HG03565 (cell line): Measurements from ENCODE around the gene CYSRT1.

ENCODE experiments used
- ATAC-seq: cut with Tn5 transposase; IDR thresholded peaks from one replicate; pipeline ENCODE4 v1.9.1; 2021; ENCODE audit warnings: mild to moderate bottlenecking, moderate library complexity; ENCODE audit not compliant: unreplicated experiment

CYSRT1 gene

GRCh38 chr9:137223078-137223970 lies 1.6 kb upstream of the CYSRT1 start:
- ATAC-seq: peak; percentile 68

- ATAC-seq: no peak
Measured at GRCh38 chr9:137225699-137226331, 841 bp downstream of the CYSRT1 start.

DNA sequence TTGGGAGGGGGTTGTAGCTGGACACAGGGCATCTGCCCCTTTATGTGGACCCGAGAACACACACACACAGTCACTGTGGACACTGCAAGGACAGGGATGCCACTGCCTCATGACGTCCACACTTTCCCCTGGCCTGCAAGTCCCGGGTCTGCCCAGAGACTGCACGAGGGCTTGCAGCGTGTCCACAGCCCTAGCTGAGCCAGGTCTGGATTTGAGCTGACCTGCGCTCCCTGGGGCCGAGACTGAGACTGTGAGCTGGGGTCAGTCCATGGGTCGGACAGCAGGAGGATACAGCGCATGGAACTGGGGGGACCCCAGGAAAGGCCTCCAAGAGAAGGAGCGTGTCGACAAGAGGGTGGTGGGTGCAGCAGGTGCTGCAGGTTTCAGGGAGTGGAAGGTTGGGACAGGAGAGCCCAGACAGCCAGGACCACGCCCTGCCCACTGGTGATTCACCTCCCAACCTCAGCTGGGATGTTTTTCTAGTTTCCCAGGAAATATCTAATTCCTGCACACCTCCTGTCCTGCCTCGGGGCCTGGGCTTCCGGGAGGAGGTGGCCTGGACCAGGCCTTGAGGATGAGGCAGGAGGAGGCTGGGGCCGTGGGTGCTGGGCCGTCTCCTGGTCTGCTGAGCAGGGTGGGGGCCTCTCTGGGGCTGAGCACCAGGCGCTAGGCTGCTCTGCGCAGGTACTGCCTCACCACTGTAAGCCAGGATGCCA lies 1.5 kb downstream of the CYSRT1 start:
- ATAC-seq: no peak

GRCh38 chr9:137227054-137227852 lies 2.3 kb downstream of the CYSRT1 start, which contains the start of gene RNF224:
Gene RNF224 (plus strand): TSS chr9:137227502. CDS start chr9:137228336, 834 bp downstream.
- ATAC-seq: no peak

GRCh38 chr9:137227853-137228505 lies 3.0 kb downstream of the CYSRT1 start:
- ATAC-seq: no peak

GRCh38 chr9:137228506-137228967 lies 3.6 kb downstream of the CYSRT1 start:
- no peak for ATAC-seq

DNA sequence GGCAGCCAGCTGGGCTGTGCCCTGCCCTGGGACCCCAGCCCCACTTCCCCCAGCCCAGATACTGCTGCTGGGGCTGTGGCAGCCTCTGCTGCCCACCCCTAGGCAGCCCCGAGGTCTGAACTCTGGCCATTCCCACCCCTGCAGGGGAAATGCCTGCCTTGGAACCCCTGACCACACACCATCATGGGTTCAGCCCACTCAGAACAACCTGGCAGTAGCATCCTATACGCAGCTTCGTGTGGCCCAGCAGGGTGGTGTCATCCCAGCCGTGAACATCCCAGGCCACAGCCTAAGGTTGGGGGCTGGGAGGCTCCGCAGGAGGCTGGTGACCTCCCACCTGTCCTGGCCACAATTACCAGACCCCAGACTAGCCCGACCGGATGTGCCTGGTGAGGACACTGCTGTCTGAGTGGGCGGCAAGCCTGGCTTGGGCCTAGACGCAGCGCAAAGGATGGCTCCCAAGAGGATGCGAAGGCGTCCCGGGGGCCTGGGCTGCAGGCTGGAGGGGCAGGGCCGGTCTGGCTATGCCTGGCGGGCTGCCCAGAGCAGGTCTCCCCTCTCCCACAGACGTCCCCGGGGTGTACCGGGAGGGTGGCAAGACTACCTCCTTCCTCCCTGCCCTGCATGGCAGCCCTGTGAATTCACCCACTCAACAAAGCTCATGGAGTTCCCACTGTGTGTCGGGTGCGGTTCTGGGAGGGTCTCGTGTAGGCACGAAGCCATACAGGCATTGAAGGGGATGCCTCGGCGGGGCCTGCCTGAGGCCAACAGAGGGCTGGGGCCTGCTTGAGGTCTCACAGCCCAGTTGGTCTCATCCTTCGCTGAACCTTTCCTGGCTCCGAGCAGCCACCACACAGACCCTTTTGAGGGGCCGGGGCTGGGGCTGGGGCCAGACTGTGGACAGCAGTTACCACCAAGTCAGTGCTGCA lies 4.3 kb downstream of the CYSRT1 start:
- ATAC-seq: no peak

- ATAC-seq: no peak
Measured at GRCh38 chr9:137229903-137230704, 5.1 kb downstream of the CYSRT1 start.

DNA sequence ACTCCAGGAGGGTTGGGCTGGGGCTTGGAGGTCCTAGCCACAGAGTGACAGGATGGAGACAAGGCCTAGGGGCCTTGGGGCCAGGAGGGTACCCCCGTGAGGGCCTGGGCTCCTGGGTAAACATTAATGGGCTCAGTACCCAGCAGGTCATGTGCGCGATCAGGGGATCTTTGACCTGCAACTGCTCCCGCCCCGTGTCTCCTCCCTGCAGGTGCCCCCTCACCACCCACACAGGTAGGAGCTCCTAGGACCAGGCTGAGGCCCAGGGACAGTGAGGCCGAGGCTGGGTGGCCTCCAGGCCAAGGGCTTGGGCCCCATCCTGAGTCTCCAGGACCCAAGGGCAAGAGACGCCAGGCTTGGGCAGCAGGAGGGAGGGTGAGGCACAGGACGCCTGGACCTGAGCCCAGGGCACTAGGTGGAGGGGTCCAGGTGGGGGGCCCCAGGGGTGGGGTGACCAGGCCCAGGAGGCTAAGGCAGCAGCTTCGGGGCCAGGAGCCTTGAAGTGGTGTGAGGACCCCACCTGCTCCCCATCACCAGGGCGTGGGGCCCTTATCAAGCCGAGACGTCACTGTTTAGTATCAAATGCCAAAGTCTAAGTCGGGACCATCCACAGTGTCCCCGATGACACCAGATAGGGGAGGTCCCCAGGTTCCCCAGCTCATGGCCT lies 5.9 kb downstream of the CYSRT1 start, which contains the start of gene SLC34A3:
Gene SLC34A3 (plus strand): TSS at position 197 of the 667 bp plus-strand sequence. CDS start 802 bp downstream, outside the sequence.
- ATAC-seq: no peak

DNA sequence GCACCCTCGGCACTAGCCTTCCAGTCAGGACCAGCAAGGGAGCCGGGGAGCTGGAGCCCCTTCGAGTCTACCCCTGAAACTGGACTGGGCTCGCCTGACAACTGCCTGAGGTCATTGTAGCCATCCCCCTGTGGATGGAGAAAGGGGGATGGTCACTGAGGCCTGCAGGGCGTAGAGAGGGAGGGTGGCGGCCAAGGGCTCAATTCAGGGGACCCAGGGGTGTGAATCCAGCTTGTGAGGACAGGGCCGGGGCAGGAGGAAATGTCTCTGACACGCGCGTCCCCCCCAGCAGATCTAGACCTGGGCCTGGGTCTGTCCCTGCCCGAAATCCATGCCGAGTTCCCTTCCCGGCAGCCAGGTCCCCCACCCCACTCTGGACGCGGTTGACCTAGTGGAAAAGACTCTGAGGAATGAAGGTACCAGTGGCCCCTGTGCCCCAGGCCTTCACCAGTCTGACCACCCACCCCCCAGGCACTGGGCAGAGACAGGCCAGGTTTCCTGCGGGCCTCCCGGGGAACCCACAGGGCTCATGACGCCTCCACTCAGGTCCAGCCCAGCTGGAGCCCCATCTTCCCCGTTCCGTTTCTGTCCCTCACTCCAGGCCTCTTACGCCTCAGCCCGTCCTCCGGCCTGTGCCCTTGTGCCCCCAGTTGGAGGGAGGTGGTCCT lies 6.5 kb downstream of the CYSRT1 start:
- no peak for ATAC-seq

DNA sequence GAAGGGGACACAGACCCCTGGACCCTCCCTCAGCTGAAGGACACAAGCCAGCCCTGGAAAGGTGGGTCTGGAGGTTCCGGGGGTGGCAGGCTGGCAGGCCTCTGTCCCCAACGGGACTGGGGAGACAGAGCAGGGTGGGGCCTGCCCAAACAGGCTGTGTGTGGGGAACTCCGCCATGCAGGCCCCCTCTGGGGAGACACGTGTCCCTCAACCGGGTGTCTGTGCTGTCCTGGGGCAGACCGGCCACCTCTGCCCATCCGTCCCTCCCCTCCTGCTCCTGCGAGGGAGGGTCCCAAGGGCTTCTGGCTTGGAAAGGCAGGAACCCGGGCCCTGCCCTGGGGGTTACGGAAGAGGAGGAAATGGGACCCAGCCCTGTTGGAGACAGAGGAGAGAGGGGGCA lies 7.1 kb downstream of the CYSRT1 start:
- ATAC-seq: no peak

- ATAC-seq: no peak
Measured at GRCh38 chr9:137232510-137232909, 7.5 kb downstream of the CYSRT1 start.

DNA sequence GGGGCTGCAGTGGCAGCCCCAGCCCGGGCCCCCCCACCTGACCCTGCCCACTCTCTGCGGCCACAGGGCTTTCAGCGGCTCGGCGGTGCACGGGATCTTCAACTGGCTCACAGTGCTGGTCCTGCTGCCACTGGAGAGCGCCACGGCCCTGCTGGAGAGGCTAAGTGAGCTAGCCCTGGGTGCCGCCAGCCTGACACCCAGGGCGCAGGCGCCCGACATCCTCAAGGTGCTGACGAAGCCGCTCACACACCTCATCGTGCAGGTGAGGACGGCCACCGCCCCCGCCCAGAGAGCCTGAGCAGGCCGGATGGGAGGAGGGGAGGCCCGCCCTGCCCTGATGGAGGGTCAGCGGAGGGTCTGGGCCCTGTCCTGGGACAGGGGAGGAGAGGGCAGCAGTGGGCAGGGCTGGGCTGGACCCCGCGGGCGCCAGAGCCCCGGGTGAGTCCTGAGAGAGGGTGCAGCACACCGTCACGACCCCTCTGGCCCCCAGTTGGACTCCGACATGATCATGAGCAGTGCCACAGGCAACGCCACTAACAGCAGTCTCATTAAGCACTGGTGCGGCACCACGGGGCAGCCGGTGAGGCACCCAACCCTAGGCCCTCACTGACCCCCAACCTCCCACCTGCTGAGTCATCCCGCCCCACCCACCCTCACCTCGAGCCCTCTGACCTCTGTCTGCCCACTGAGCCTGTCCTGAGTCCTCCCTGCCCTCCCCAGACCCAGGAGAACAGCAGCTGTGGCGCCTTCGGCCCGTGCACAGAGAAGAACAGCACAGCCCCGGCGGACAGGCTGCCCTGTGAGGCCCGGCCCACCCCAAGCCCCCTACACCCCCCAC lies 8.4 kb downstream of the CYSRT1 start:
- no peak for ATAC-seq

DNA sequence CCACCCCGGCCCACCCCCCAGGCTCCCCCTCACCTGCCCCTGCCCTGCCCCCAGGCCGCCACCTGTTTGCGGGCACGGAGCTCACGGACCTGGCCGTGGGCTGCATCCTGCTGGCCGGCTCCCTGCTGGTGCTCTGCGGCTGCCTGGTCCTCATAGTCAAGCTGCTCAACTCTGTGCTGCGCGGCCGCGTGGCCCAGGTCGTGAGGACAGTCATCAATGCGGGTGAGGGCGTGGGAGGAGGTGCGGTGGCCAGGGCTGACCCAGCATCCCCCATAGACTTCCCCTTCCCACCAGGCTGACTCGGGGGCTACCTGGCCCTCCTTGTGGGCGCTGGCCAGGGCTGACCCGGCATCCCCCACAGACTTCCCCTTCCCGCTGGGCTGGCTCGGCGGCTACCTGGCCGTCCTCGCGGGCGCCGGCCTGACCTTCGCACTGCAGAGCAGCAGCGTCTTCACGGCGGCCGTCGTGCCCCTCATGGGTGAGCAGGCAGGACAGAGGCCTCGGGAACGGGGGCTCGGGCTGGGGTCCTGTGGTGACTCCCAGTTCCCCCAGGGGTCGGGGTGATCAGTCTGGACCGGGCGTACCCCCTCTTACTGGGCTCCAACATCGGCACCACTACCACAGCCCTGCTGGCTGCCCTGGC lies 9.2 kb downstream of the CYSRT1 start:
- ATAC-seq: no peak

DNA sequence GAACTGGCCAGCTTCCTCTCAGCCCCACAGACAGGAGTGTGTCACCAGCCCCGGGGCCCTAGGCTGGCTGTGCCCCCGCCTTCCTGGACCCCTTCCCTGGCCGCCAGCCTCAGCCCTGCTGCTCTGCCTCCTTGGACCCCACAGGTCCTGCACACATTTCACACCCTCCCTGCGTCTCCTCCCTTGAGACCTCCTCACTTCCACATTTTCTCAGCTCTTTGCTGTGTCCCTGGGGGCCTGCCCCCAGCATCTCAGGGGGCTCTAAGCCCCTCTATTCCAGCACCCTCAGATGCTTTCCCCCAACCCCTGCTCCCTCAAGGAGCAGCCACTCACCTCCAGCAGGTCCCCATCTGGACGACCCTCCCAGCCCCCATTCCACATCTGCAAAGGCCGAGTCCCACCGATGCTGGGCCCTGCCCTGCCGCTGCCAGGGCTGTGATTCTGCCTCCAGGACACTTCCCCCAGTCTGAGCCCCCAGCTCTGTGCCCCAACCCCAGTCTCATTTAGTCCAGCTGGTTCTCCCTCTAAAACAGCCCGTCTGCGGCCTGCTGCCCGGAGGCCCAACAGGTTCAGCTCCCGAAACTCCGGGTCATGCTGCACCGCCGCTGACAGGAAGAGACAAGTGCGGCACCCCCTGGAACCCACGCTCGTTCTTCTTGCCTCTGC lies 9.9 kb downstream of the CYSRT1 start:
- no peak for ATAC-seq
